Left ventricle myocardium superior (tissue), 1 donor: Measurements from ENCODE around the gene SPATA31D3. TPM values are rescaled to one million over a fixed set of nuclear protein-coding genes. Genes with fewer than 3 reads are reported as not detected.
"Not testable (repeated sequence)": the region's sequence is repeated elsewhere in the genome, so short reads cannot be mapped to it uniquely, and the experiment has no call there.

Experiments
- ATAC-seq: fragments of 200-7000 bp; cut with Tn5 transposase; one replicate; pipeline ENCODE4 v1.9.1; 2020; ENCODE audit warnings: mild to moderate bottlenecking, moderate library complexity
- DNase-seq: peaks from one replicate; pipeline ENCODE4 v3.0.0-alpha.2; 2020
- intact Hi-C: fragments of 100-400 bp; cut with micrococcal nuclease; formaldehyde crosslinking; loops from one replicate; pipeline ENCODE4 v1.11.0; 2022
- long read RNA-seq: library from polyadenylated mRNA; unstranded; transcript quantifications from one replicate; pipeline ENCODE4 v2.0.0, GENCODE V29; 2021
- total RNA-seq: library from RNA; stranded (reverse); fragmentation: NEBNext Ultra II Directional; extraction: Animal tissue kit (Norgen Biotek cat#: 25700); gene quantifications from one replicate; pipeline ENCODE4 v1.2.1, GENCODE V29; 2021
- donor health status: DM: no; HTN: yes; CAD: no; lungs with severe emphysema.

SPATA31D3 gene
- total RNA-seq, result not detected
- long read RNA-seq, result 0 reads

DNA sequence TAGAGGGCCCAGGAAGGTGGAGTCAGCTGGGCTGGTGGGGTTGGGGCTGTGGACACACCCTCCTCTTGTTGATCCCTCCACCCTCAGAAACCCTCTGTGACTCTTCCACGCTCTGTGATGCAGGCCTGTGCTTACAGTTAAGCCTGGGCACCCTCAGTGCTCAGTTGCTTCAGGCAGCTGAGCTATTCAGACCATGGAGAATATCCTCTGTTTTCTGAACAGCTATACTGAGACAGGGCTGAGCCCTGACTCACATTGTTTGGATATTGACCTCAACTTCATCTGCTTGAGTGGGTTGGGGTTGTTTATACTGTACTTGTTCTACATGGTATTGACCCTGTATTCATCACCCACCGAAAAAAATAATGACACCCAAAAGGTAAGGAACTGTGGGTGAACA, at the start of gene SPATA31D3:
Gene SPATA31D3 (plus strand): TSS at position 108 of the 400 bp plus-strand sequence. CDS start 86 bp downstream, at position 194.
- intact Hi-C loops, ATAC-seq, DNase-seq: not testable (repeated sequence)

DNA sequence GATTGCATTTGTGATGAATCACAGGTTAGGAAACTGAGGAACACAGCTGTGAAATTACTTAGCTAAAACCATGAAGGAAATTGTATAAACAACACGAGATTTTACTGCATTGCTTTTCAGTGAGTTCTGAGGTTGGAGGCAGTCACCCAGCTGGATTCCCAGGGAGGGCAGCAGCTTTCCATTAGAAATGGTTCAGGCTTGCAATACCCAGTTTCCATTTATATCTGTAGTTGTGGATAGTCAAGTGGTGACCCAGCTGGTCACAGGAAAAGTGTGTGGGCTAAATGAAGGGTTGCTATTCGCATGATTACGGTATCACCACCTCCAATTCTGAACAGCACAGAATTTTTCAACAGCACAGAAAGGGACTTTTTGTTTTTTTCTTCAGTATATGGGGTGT, 49.4 kb upstream of the SPATA31D3 start:
- no peak for ATAC-seq
- DNase-seq, result no peak
- intact Hi-C loops, result no loop called here

DNA sequence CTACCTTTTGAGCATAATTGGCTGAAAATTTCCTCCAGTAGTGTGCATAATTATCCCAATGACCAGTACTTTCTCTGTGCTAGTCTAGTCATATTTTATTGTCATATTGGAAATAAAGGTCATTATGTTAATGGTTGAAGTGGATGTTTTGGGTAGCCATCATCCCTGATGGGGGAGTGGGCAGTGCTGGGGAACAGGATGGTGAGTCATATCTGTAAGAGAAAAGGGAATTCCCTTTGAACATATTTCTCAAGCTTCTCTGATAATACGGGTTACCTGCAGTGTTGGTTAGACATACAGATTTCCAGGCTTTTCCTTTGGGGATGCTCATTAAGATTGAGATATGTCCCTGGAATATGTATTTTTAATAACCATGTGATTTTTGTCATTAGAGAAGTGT, 48.4 kb upstream of the SPATA31D3 start:
- ATAC-seq, result no peak
- DNase-seq, result no peak
- intact Hi-C loops, result no loop called here

DNA sequence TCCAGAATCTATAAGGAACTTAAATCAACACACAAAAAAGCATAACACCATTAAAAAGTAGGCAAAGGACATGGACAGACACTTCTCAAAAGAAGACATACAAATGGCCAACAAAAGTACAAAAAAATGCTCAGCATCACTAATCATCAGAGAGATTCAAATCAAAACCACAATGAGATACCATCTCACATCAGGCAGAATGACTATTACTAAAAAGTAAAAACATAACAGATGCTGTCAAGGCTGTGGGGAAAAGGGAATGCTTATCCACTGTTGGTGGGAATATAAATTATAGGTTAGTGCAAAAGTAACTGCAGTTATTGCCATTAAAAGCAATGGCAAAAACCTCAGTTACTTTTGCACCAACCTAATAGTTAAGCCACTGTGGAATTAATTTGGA, 47.2 kb upstream of the SPATA31D3 start:
- no peak for DNase-seq
- ATAC-seq, result no peak
- intact Hi-C loops, result no loop called here

DNA sequence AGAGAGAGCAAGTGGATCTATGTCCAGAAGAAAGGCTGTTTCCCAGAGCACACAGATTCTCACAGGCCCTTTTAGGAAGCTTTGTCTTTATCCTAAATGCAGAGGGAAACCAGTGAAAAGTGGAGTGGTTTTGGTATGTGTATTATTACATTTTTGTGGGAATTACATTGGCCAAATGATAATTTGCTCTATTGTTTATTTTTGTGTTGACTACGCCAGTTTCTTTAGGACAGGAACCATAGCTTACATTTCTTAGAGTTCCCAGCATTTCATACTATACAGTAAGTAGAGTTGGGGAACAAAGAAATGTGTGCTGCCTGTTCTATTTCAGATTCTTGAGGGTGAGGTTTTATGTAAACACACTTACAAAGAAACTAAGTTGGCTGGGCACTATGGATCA, 44.4 kb upstream of the SPATA31D3 start:
- DNase-seq (no peak), ATAC-seq (no peak)
- intact Hi-C loops, result no loop called here

DNA sequence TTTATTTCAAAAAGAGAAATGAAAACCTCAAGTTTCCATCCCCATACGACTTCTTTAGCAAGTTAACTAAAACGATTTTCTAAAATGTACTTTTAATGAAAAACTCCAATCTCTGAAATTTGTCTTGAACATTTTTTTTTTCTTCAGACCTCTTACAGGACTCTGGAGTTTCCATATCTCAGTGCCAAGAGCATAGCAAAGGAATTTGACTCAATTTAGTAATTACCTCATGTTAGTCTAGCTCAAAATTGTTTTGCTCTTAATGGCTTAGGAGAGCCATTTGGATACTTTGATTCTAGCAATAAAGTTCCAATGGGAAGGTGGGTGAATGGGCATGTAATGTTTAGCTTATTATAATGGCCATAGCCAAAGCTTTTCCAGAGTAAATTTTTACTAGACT, 41.1 kb upstream of the SPATA31D3 start:
- intact Hi-C loops, result no loop called here
- ATAC-seq, result no peak
- no peak for DNase-seq

DNA sequence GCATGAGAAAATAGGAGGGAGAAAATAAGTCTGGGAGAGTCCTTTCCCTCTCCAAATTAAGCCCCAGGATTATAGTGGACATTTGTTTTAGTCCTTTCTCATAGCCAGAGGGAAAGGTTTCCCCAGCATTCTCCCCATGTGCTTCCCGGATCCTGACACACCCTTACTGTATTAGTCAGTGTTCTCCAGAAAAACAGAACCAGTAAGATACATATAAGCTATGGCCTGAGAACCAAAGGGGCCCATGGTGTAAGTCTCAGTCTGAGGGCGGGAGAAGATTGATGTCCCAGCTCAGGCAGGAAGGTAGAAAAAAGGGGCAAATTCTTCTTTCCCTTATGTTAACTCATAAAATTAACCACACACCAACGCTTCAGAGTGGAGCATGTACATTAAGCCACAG, 40.7 kb upstream of the SPATA31D3 start:
- DNase-seq, result no peak
- ATAC-seq, result no peak
- intact Hi-C loops, result no loop called here

DNA sequence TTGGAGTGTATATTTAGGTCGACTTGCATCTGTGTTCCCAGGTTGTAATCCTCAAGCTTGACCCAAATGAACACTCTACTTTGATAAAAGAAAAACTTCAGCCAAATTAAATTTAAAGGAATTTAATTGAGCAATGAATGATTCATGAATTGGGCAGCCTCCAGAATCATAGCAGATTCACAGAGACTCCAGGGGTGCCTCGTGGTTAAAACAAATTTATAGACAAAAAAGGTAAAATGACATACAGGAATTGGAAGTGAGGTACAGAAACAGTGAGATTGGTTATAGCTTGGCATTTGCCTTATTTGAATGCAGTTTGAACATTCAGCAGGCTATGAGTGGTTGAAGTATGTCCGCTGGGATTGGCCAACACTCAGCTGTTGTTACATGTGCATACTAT, 36.6 kb upstream of the SPATA31D3 start:
- no peak for ATAC-seq
- DNase-seq, result no peak
- intact Hi-C loops, result no loop called here

DNA sequence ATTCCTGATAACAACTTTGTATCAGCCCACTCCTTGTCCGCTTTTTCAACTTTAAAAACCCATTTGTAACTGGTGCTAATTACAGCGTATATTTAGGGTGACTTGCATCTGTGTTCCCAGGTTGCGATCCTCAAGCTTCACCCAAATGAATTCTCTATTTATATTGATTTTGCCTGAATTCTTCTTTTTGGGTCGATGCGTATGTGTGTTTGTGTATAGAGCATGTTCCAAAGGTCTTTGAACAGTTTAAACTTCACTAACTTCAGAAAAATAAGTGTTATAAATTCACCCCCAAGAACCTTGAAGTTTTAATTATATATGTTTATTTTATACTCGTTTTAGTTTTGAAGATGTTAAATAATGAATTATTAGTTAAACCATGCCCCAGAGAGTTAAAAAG, 31.2 kb upstream of the SPATA31D3 start:
- intact Hi-C loops, result no loop called here
- no peak for ATAC-seq
- DNase-seq, result no peak

DNA sequence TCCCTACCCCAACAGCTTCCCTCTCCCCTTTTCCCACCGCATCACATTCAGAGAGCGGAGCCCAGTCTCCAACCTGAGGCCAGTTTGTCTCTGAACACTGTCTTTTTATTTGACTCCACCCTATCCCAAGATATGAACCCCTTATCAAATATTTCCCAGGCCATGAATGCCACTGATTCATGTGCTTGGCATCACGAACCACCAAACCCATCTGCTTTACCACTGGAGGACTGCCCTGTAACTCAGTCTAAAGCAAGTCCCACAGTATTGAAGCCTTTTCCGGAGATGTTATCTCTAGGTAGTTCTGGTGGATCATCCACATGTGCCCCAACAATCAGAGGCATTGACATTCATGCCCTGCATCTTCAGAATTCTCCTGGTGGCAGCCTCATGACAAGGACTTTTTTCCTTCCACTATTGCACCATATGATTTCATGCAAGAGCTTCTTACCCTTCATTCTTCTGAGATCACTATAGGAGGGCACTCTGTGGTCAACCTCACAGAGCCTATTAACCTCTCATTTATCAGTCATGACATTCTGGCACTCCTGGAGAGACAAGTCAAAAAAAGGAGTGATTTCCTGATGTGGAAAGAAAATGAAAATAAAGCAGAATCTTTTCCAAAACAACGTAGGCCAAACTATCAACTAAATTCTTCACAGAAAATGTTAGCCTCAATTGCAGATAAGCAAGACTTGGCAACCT, 27.3 kb upstream of the SPATA31D3 start:
- ATAC-seq (no peak), DNase-seq (no peak)
- intact Hi-C loops, result no loop called here

DNA sequence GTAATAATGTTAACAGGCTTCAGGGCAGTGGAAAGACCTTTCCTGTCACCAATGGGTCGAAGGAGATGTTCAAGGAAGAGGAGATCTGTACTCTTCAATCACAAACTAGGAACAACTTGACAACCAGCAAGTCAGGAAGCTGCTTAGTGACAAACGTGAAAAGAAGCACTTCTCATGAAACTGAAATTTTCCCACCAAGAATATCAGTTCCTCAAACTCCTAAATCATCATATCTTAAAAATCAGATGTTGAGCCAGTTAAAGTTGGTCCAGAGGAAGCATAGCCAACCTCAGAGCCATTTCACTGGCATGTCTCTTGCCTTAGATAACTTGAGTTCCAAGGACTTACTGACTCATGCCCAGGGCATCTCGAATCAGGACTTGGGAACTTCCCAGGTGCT, 24.8 kb upstream of the SPATA31D3 start:
- ATAC-seq, intact Hi-C loops, DNase-seq: not testable (repeated sequence)

DNA sequence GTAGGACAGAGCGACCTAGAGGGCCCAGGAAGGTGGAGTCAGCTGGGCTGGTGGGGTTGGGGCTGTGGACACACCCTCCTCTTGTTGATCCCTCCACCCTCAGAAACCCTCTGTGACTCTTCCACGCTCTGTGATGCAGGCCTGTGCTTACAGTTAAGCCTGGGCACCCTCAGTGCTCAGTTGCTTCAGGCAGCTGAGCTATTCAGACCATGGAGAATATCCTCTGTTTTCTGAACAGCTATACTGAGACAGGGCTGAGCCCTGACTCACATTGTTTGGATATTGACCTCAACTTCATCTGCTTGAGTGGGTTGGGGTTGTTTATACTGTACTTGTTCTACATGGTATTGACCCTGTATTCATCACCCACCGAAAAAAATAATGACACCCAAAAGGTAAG, 15.0 kb upstream of the SPATA31D3 start, which contains the start of gene SPATA31D4:
Gene SPATA31D4 (plus strand): TSS at position 124 of the 400 bp plus-strand sequence. CDS start 86 bp downstream, at position 210.
- ATAC-seq, intact Hi-C loops, DNase-seq: not testable (repeated sequence)

DNA sequence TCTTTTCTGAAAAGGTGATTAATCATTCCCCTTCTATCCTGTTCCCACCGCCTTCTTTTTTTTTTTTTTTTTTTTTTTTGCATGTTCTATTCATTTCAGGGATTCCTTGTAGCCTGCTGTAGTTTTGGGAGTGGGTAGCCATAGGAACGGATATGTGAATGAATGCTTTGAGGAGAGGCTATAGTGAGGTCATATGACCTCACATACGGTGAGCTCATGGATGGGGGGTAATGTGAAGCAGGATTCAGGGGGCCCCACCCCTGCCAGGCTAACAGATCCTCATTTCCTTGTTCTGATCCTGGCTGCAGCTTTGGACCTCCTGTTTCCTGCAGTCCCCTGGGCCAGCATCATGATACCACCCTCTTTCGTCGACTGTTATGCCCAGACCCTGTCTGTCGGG, 13.2 kb upstream of the SPATA31D3 start:
- intact Hi-C loops, ATAC-seq, DNase-seq: not testable (repeated sequence)

DNA sequence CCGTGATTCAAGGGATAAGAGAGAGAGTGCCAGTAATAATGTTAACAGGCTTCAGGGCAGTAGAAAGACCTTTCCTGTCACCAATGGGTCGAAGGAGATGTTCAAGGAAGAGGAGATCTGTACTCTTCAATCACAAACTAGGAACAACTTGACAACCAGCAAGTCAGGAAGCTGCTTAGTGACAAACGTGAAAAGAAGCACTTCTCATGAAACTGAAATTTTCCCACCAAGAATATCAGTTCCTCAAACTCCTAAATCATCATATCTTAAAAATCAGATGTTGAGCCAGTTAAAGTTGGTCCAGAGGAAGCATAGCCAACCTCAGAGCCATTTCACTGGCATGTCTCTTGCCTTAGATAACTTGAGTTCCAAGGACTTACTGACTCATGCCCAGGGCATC, 9.8 kb upstream of the SPATA31D3 start:
- intact Hi-C loops, DNase-seq, ATAC-seq: not testable (repeated sequence)

DNA sequence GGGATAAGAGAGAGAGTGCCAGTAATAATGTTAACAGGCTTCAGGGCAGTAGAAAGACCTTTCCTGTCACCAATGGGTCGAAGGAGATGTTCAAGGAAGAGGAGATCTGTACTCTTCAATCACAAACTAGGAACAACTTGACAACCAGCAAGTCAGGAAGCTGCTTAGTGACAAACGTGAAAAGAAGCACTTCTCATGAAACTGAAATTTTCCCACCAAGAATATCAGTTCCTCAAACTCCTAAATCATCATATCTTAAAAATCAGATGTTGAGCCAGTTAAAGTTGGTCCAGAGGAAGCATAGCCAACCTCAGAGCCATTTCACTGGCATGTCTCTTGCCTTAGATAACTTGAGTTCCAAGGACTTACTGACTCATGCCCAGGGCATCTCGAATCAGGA, 5.3 kb downstream of the SPATA31D3 start:
- intact Hi-C loops, ATAC-seq: not testable (repeated sequence)

DNA sequence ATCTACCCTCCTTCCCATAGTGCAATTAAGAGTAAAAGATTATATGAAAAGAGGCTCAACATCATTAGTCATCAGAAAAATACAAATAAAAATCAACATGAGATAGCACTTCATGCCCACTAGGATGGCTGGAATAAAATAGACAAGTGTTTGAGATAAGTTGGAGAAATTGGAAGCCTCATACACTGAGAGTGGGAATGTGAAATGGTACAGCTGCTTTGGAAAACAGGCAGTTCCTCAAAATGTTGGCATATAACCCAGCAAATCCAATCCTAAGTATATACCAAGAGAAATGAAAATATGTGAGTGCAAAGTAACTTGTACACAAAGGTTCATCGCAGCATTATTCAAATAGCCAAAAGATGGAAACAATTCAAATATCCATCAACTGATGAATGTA, 9.8 kb downstream of the SPATA31D3 start:
- DNase-seq (no peak), ATAC-seq (no peak)
- intact Hi-C loops, result no loop called here

More for the DNA sequence above, 5.3 kb downstream of the SPATA31D3 start:
- DNase-seq, result not testable (repeated sequence)

DNA sequence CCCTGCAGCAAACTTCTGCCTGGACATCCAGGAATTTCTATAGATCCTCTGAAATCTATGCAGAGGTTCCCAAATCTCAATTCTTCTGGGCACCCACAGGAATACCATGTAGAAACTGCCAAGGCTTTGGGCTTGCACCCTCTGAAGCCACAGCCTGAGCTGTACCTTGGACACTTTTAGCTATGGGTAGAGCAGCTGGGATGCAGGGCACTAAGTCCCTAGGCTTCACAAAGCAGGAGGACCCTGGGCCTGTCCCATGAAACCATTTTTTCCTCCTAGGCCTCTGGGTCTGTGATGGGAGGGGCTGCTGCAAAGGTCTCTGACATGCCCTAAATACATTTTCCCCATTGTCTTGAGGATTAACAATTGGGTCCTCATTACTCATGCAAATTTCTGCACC, 12.3 kb downstream of the SPATA31D3 start:
- intact Hi-C loops, result no loop called here
- no peak for DNase-seq

DNA sequence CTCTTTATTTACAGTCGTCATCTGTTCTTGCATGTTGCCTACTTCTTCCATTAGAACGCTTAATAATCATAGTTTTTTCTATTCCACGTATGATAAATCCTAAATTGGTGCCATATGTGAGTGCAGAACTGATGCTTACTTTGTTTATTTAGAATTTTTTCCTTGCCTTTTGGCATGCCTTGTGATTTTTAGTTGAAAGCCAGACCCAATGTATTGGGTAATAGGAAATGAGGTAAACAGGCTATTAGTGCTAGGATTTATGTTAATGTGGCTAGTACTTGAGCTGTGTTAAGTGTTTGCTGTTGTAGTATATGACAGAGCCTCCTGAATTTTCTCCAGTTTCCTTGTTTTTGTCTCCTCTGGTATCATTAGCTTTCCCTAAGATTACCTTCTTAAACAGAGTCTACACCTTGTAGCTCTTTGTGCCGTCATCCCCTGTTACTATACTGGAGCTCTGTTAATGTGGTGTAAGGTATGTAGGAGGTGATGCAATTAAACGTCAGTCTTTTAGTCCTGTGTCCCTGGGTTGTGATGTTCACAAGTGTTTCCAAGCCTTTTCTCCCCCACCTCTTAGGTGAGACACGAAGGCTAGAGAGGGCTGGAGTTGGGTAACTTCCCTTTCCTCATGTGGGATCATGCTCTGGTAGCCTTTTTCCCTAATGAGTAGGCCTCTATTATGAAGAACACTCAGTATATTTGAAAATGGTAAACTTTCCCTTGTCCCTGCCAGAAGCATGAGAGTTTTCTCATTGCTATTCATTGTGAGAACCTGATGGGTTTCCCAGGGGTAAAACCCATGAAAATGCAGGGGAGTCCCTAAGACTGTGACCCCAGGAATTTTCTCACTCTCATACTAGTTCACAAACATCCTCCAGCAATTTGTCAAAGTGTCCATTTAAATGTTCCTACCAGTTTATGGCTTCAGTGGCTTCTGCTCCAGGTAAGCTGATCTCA, 21.2 kb downstream of the SPATA31D3 start:
- DNase-seq, result no peak
- ATAC-seq, result no peak
- intact Hi-C loops, result no loop called here

More for the DNA sequence above, 12.3 kb downstream of the SPATA31D3 start:
- no peak for ATAC-seq

DNA sequence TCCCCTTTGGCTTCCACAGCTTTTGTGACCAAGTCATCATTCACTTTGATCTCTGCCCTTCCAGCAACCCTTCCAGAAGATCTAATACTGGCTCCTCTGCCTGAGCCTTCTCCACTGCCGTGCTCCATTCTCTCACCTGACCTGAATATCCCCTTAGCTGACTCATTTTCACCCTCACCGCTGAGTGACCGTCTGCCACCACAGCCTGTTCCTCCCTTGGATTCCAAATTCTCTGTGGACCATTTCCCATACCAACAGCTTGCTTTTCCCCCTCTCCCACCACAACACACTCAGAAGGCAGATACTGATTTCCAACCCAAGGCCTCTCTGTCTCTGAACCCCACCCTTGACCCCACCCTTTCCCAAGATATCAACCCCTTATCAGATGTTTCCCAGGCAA, 24.7 kb downstream of the SPATA31D3 start:
- intact Hi-C loops, result no loop called here
- ATAC-seq, result no peak

DNA sequence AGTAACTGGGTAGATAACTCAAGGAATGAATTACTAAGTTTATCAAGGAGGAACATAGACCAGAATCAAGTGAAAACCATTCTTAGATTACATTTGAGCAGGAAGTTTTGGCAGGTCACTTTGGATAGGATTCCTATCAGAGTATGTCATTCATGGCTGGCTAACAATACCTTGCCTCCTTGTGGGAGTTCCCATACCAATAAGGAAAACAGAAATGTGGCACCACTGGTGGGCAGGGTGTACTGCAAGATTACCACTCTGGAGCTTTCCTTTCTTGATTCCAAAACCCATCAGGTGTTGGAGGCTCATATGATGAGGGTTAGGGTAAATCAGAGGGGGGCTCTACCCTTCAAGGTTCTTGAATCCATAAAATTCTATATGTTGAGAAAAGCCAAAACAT, 26.7 kb downstream of the SPATA31D3 start:
- ATAC-seq (no peak), DNase-seq (no peak)
- intact Hi-C loops, result no loop called here

More for the DNA sequence above, 24.7 kb downstream of the SPATA31D3 start:
- no peak for DNase-seq
